IMR-90 (cell line): ENCODE measurements around the gene NALCN. TPM values are rescaled to one million over a fixed set of nuclear protein-coding genes. Genes with fewer than 3 reads are reported as not detected.

Experiments used
- ATAC-seq: fragments of 200-7000 bp; cut with Tn5 transposase; 2 replicates; pipeline ENCODE4 v1.9.1; 2020; ENCODE audit warnings: low read depth, mild to moderate bottlenecking, moderate library complexity
- BruUV-seq: library from RNA; stranded (reverse); fragments of 400-500 nt; replicated peaks from 2 replicates; lab custom pipeline; 2021; lab: Mats Ljungman, UMichigan
- CTCF ChIA-PET: fragments of 300-600 bp; formaldehyde crosslinking; extraction: SDS; loops from one replicate; lab custom pipeline; 2021; ENCODE audit warnings: antibody characterized with exemption; lab: Yijun Ruan, JAX
- POLR2A ChIA-PET: fragments of 300-600 bp; sonication (Branson Sonifier 250); formaldehyde crosslinking; loops from one replicate; lab custom pipeline; 2022; ENCODE audit warnings: antibody characterized with exemption; ENCODE audit not compliant: unreplicated experiment; lab: Charles Lee
- DNase-seq: peaks from one replicate; pipeline ENCODE4 v3.0.0; 2013
- H2AFZ ChIP-seq: replicated peaks from 2 replicates; pipeline ENCODE3; 2013; ENCODE audit warnings: low read length, mild to moderate bottlenecking; ENCODE audit not compliant: poor library complexity
- H2AK5ac ChIP-seq: 2 replicates; pipeline ENCODE4 v1.6.1; 2013; ENCODE audit warnings: low read depth, low read length, inconsistent platforms
- H2AK9ac ChIP-seq: replicated peaks from 2 replicates; pipeline ENCODE3; 2013; ENCODE audit warnings: mild to moderate bottlenecking, low read depth, low read length, moderate library complexity; ENCODE audit not compliant: poor library complexity
- H2BK120ac ChIP-seq: 2 replicates; pipeline ENCODE4 v1.6.1; 2013; ENCODE audit warnings: low read depth, low read length, inconsistent platforms
- H2BK15ac ChIP-seq: 3 replicates; pipeline ENCODE4 v1.6.1; 2013; ENCODE audit warnings: low read depth, low read length, inconsistent platforms
- H2BK20ac ChIP-seq: 2 replicates; pipeline ENCODE4 v1.6.1; 2013; ENCODE audit warnings: low read depth, mild to moderate bottlenecking, inconsistent platforms, low read length, moderate library complexity
- H2BK5ac ChIP-seq: 2 replicates; pipeline ENCODE4 v1.6.1; 2013; ENCODE audit warnings: mild to moderate bottlenecking, low read depth, low read length, inconsistent platforms; ENCODE audit not compliant: poor library complexity, severe bottlenecking
- H3K14ac ChIP-seq: replicated peaks from 2 replicates; pipeline ENCODE4 v1.6.1; 2013; ENCODE audit warnings: low read depth, low read length, inconsistent platforms
- H3K18ac ChIP-seq: 2 replicates; pipeline ENCODE4 v1.6.1; 2013; ENCODE audit warnings: low read depth, low read length, control low read depth
- H3K23ac ChIP-seq: 2 replicates; pipeline ENCODE4 v1.6.1; 2013; ENCODE audit warnings: low read depth, low read length, inconsistent platforms
- H3K27ac ChIP-seq: 2 replicates; pipeline ENCODE4 v1.5.1; 2013; ENCODE audit warnings: mild to moderate bottlenecking, control low read depth, low read length; ENCODE audit not compliant: insufficient read depth
- H3K27me3 ChIP-seq: 2 replicates; pipeline ENCODE4 v1.6.1; 2013; ENCODE audit warnings: low read length; ENCODE audit not compliant: control insufficient read depth, insufficient read depth
- H3K36me3 ChIP-seq: 2 replicates; pipeline ENCODE4 v1.6.1; 2013; ENCODE audit warnings: low read length, mixed read lengths; ENCODE audit not compliant: control insufficient read depth, insufficient read depth
- H3K4ac ChIP-seq: 2 replicates; pipeline ENCODE4 v1.6.1; 2013; ENCODE audit warnings: low read depth, low read length, inconsistent platforms
- H3K4me1 ChIP-seq: 2 replicates; pipeline ENCODE4 v1.6.1; 2013; ENCODE audit warnings: low read length, mixed read lengths; ENCODE audit not compliant: control insufficient read depth, insufficient read depth
- H3K4me2 ChIP-seq: 2 replicates; pipeline ENCODE4 v1.6.1; 2013; ENCODE audit warnings: low read depth, mild to moderate bottlenecking, control low read depth, low read length, moderate library complexity
- H3K4me3 ChIP-seq: 2 replicates; pipeline ENCODE4 v1.5.1; 2013; ENCODE audit warnings: low read depth, mild to moderate bottlenecking, control low read depth, low read length, moderate library complexity; ENCODE audit not compliant: insufficient read depth
- H3K56ac ChIP-seq: 2 replicates; pipeline ENCODE4 v1.6.1; 2013; ENCODE audit warnings: low read length, inconsistent platforms; ENCODE audit not compliant: insufficient read depth; ENCODE audit errors: extremely low read depth
- H3K79me1 ChIP-seq, 2 experiments: 2 replicates each; pipeline ENCODE4 v1.6.1; 2013; ENCODE audit warnings: low read length in 2 of 2, inconsistent platforms in 1 of 2, low read depth in 1 of 2
- H3K9ac ChIP-seq: 2 replicates; pipeline ENCODE4 v1.6.1; 2013; ENCODE audit warnings: low read depth, low read length, control low read depth
- H3K9me1 ChIP-seq: 2 replicates; pipeline ENCODE4 v1.6.1; 2013; ENCODE audit warnings: low read length, inconsistent platforms; ENCODE audit not compliant: insufficient read depth
- H3K9me3 ChIP-seq: 2 replicates; pipeline ENCODE4 v1.6.1; 2013; ENCODE audit warnings: low read length; ENCODE audit not compliant: control insufficient read depth, insufficient read depth
- H4K20me1 ChIP-seq: 2 replicates; pipeline ENCODE4 v1.6.1; 2013; ENCODE audit warnings: low read length, inconsistent platforms; ENCODE audit not compliant: insufficient read depth
- H4K5ac ChIP-seq: 2 replicates; pipeline ENCODE4 v1.6.1; 2013; ENCODE audit warnings: mild to moderate bottlenecking, low read depth, low read length, control low read depth
- H4K8ac ChIP-seq, 2 experiments: 2 replicates each; pipeline ENCODE4 v1.6.1; 2013; ENCODE audit warnings: low read depth in 2 of 2, low read length in 2 of 2, control low read depth in 1 of 2, inconsistent platforms in 1 of 2
- H4K91ac ChIP-seq: 2 replicates; pipeline ENCODE4 v1.6.1; 2013; ENCODE audit warnings: low read depth, low read length, inconsistent platforms; ENCODE audit not compliant: insufficient read depth
- BHLHE40 ChIP-seq: fragments of 150-350 bp; IDR thresholded peaks from 2 replicates; pipeline ENCODE4 v1.6.1; 2016; ENCODE audit warnings: mild to moderate bottlenecking, low read depth, low read length
- CEBPB ChIP-seq: IDR thresholded peaks from 2 replicates; pipeline ENCODE4 v1.6.1; 2012; ENCODE audit warnings: low read depth, low read length, improper control_type of control experiment
- CHD1 ChIP-seq: IDR thresholded peaks from 2 replicates; pipeline ENCODE4 v1.6.1; 2012; ENCODE audit warnings: low read depth, low read length, improper control_type of control experiment
- FOS ChIP-seq: fragments of 150-350 bp; IDR thresholded peaks from 2 replicates; pipeline ENCODE4 v1.6.1; 2016; ENCODE audit warnings: low read depth, low read length
- MAFK ChIP-seq: IDR thresholded peaks from 2 replicates; pipeline ENCODE4 v1.6.1; 2012; ENCODE audit warnings: low read depth, low read length, improper control_type of control experiment
- MAZ ChIP-seq: IDR thresholded peaks from 2 replicates; pipeline ENCODE4 v1.6.1; 2012; ENCODE audit warnings: low read depth, mild to moderate bottlenecking, low read length, improper control_type of control experiment, moderate library complexity, borderline replicate concordance
- MXI1 ChIP-seq: IDR thresholded peaks from 2 replicates; pipeline ENCODE4 v1.6.1; 2012; ENCODE audit warnings: low read depth, mild to moderate bottlenecking, low read length, moderate library complexity, borderline replicate concordance
- NFE2L2 ChIP-seq: fragments of 150-350 bp; IDR thresholded peaks from 2 replicates; pipeline ENCODE4 v1.6.1; 2016; ENCODE audit warnings: low read depth, mild to moderate bottlenecking, low read length
- POLR2A ChIP-seq: IDR thresholded peaks from 2 replicates; pipeline ENCODE4 v1.6.1; 2012; ENCODE audit warnings: mild to moderate bottlenecking, low read depth, low read length
- RAD21 ChIP-seq: IDR thresholded peaks from 2 replicates; pipeline ENCODE4 v1.6.1; 2012; ENCODE audit warnings: low read length, improper control_type of control experiment
- RCOR1 ChIP-seq: IDR thresholded peaks from 2 replicates; pipeline ENCODE4 v1.6.1; 2012; ENCODE audit warnings: mild to moderate bottlenecking, low read length, improper control_type of control experiment; ENCODE audit not compliant: insufficient replicate concordance
- RFX5 ChIP-seq: IDR thresholded peaks from 2 replicates; pipeline ENCODE4 v1.8.0; 2012; ENCODE audit warnings: low read depth, mild to moderate bottlenecking, low read length, moderate library complexity
- SMC3 ChIP-seq: fragments of 150-350 bp; IDR thresholded peaks from 2 replicates; pipeline ENCODE4 v1.6.1; 2016; ENCODE audit warnings: low read depth, mild to moderate bottlenecking, antibody characterized with exemption, low read length, moderate library complexity
- WGBS, 2 experiments: methylation state at CpG; one replicate each; pipeline versions ENCODE4 v1.1.5 to v1.1.7; 2013; ENCODE audit warnings: missing lambda C conversion rate in 2 of 2; ENCODE audit not compliant: insufficient read length in 1 of 2; ENCODE audit errors: extremely low coverage in 2 of 2; 5-methylcytosine and 5-hydroxymethylcytosine counted together
- dilution Hi-C: fragments of 300-500 bp; cut with HindIII; formaldehyde crosslinking; loops from one replicate; pipeline ENCODE4 v1.14.3; 2018; ENCODE audit warnings: low sequenced_read_pairs; ENCODE audit not compliant: unreplicated experiment
- in situ Hi-C: fragments of 300-500 bp; cut with MboI; formaldehyde crosslinking; loops from 3 replicates; pipeline ENCODE4 v1.14.3; 2019; ENCODE audit warnings: low sequenced_read_pairs, inconsistent platforms, mixed read lengths
- intact Hi-C: fragments of 100-400 bp; cut with micrococcal nuclease; formaldehyde crosslinking; loops from 2 replicates; pipeline ENCODE4 v1.10.0; 2022
- polyA plus RNA-seq, 3 experiments: library from polyadenylated mRNA; depleted of rRNA; stranded (reverse); fragments of >200 nt; gene quantifications; 2 replicates each; pipeline ENCODE4 v1.2.3, GENCODE V29; 2012; ENCODE audit warnings: low replicate concordance in 1 of 3
- total RNA-seq: library from RNA; depleted of rRNA; stranded (reverse); fragments of >200 nt; gene quantifications from 2 replicates; pipeline ENCODE4 v1.2.3, GENCODE V29; 2012
- TF ChIP-seq, protein P1 (sequence below): fragments of 150-350 bp; IDR thresholded peaks from 2 replicates; pipeline ENCODE4 v1.6.1; 2016; ENCODE audit warnings: low read depth, mild to moderate bottlenecking, low read length, moderate library complexity, borderline replicate concordance
- TF ChIP-seq, protein P2 (sequence below): fragments of 150-350 bp; IDR thresholded peaks from 2 replicates; pipeline ENCODE4 v1.6.1; 2017; ENCODE audit warnings: mild to moderate bottlenecking, antibody characterized with exemption, low read length, low read depth
- TF ChIP-seq, protein P3 (sequence below): conservative IDR thresholded peaks from 2 replicates; pipeline ENCODE4 v1.5.1; 2012; ENCODE audit warnings: mild to moderate bottlenecking, low read depth, low read length, improper control_type of control experiment

NALCN gene
- total and polyA plus RNA-seq, 2 of the 4 experiments (the other 2 are of a cell fraction): 2.9 to 4.8 TPM

DNA sequence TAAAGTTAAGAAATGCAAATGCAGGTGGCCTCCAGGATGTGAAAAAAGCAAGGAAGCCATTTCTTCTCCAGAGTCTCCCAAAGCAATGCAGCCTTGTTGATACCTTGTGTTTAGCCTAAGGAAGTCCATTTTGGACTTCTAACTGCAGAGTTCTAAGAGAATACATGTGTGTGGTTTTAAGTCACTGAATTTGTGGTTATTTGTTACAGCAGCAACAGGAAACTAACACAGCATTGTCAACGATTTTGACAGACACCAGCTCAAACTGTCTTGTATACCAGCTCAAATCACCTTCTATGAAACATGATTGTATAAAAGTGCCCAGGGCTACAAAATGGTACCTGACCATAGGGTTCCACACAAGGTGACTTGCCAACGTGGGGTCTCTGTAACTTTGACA is 151.4 kb downstream of the NALCN start:
- BruUV-seq: no TSS peak
- dilution Hi-C loops: no loop called here

More for the DNA sequence above, 151.4 kb downstream of the NALCN start:
- Histone ChIP-seq H3K4me1 (no peaks in the 10 kb centered on the region), H3K9me3 (no peaks in the 10 kb centered on the region), H4K91ac (no peak overlapping the region), H3K36me3 (no peaks in the 10 kb centered on the region), H2BK5ac (no peak overlapping the region), H4K8ac (no peak overlapping the region), H3K56ac (no peak overlapping the region), H3K27ac (no peak overlapping the region), H2BK15ac (no peak overlapping the region), H2BK20ac (no peak overlapping the region), H3K4me3 (no peak overlapping the region), H3K9me1 (no peaks in the 10 kb centered on the region), H3K23ac (no peak overlapping the region), H3K4ac (no peak overlapping the region), H3K14ac (no peak overlapping the region), H3K9ac (no peak overlapping the region), H2AK9ac (no peak overlapping the region), H3K79me1 (no peaks in the 10 kb centered on the region), H3K27me3 (no peaks in the 10 kb centered on the region), H2AFZ (no peak overlapping the region), H3K4me2 (no peak overlapping the region), H2AK5ac (no peak overlapping the region), H4K20me1 (no peaks in the 10 kb centered on the region), H2BK120ac (no peak overlapping the region), H4K5ac (no peak overlapping the region), H3K18ac (no peak overlapping the region)
- DNase-seq: no peak
- in situ Hi-C loops (no loop called here), intact Hi-C loops (no loop called here)
- no CpG with 5 or more reads among the region's 2 CpGs for WGBS, 2 experiments
- POLR2A ChIA-PET: no interaction called here
- no peak for ATAC-seq
- CTCF ChIA-PET: no interaction called here
- no peak for TF ChIP-seq MXI1
- TF ChIP-seq CEBPB: no peak
- no peak for TF ChIP-seq MAFK
- TF ChIP-seq, protein P1, sequence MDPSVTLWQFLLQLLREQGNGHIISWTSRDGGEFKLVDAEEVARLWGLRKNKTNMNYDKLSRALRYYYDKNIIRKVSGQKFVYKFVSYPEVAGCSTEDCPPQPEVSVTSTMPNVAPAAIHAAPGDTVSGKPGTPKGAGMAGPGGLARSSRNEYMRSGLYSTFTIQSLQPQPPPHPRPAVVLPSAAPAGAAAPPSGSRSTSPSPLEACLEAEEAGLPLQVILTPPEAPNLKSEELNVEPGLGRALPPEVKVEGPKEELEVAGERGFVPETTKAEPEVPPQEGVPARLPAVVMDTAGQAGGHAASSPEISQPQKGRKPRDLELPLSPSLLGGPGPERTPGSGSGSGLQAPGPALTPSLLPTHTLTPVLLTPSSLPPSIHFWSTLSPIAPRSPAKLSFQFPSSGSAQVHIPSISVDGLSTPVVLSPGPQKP: no peak
- no peak for TF ChIP-seq MAZ
- TF ChIP-seq, protein P2, sequence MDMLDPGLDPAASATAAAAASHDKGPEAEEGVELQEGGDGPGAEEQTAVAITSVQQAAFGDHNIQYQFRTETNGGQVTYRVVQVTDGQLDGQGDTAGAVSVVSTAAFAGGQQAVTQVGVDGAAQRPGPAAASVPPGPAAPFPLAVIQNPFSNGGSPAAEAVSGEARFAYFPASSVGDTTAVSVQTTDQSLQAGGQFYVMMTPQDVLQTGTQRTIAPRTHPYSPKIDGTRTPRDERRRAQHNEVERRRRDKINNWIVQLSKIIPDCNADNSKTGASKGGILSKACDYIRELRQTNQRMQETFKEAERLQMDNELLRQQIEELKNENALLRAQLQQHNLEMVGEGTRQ: no peak
- no peak for TF ChIP-seq RAD21
- no peak for TF ChIP-seq RCOR1
- TF ChIP-seq BHLHE40: no peak
- TF ChIP-seq, protein P3, sequence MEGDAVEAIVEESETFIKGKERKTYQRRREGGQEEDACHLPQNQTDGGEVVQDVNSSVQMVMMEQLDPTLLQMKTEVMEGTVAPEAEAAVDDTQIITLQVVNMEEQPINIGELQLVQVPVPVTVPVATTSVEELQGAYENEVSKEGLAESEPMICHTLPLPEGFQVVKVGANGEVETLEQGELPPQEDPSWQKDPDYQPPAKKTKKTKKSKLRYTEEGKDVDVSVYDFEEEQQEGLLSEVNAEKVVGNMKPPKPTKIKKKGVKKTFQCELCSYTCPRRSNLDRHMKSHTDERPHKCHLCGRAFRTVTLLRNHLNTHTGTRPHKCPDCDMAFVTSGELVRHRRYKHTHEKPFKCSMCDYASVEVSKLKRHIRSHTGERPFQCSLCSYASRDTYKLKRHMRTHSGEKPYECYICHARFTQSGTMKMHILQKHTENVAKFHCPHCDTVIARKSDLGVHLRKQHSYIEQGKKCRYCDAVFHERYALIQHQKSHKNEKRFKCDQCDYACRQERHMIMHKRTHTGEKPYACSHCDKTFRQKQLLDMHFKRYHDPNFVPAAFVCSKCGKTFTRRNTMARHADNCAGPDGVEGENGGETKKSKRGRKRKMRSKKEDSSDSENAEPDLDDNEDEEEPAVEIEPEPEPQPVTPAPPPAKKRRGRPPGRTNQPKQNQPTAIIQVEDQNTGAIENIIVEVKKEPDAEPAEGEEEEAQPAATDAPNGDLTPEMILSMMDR: no peak
- TF ChIP-seq SMC3: no peak
- TF ChIP-seq FOS: no peak
- TF ChIP-seq NFE2L2: no peak
- no peak for TF ChIP-seq RFX5
- no peak for TF ChIP-seq CHD1
- TF ChIP-seq POLR2A: no peak
